Stimulated activated effector memory CD8-positive, alpha-beta T cell treated with anti-CD3 and anti-CD28 coated beads, Interleukin-12 subunit alpha, Interleukin-12 subunit beta, amount 100 ng/mL, for 72 hours (primary cell): ENCODE measurements around the gene CELF3.
A peak's percentile ranks its signal among the peaks of the same experiment; 100 is the strongest.
"Not testable (repeated sequence)": the region's sequence is repeated elsewhere in the genome, so short reads cannot be mapped to it uniquely, and the experiment has no call there.

Source experiments
- ATAC-seq: fragments of 150-1000 bp; cut with Tn5 transposase; 2 replicates; pipeline ENCODE4 v1.10.0; 2021
- DNase-seq, 2 donors: peaks; one replicate each; pipeline ENCODE4 v3.0.0; 2021 to 2022; ENCODE audit warnings: low spot score in 2 of 2
- H3K27ac Mint-ChIP-seq: one replicate; pipeline ENCODE4 v1.8.0; 2022; ENCODE audit warnings: mild to moderate bottlenecking, mixed read lengths
- H3K36me3 Mint-ChIP-seq: one replicate; pipeline ENCODE4 v1.8.0; 2022; ENCODE audit warnings: mild to moderate bottlenecking, mixed read lengths
- H3K4me1 Mint-ChIP-seq: one replicate; pipeline ENCODE4 v1.8.0; 2022; ENCODE audit warnings: mixed read lengths
- H3K4me3 Mint-ChIP-seq: one replicate; pipeline ENCODE4 v1.8.0; 2022; ENCODE audit warnings: mild to moderate bottlenecking, mixed read lengths
- H3K9me3 Mint-ChIP-seq: one replicate; pipeline ENCODE4 v1.8.0; 2022; ENCODE audit warnings: mixed read lengths

CELF3 gene

GRCh38 chr1:151716771-151717631, at the start of gene CELF3:
Gene CELF3 (minus strand): TSS chr1:151716803. CDS start chr1:151716020, 783 bp downstream.
- DNase-seq (no peak), ATAC-seq (no peak)
- H3K36me3 Mint-ChIP-seq = peaks cover 6% of the 10 kb centered on the region
- peaks cover 39% of the 10 kb centered on the region for H3K4me1 Mint-ChIP-seq
- no peak within 1 kb of the TSS for H3K27ac Mint-ChIP-seq
- H3K9me3 Mint-ChIP-seq = no peaks in the 10 kb centered on the region
- H3K4me3 Mint-ChIP-seq = peak within 1 kb of the TSS; percentile 76

- Mint-ChIP-seq H3K9me3 (no peaks in the 10 kb centered on the region), H3K27ac (peak overlapping the region; percentile 98), H3K36me3 (peaks cover 48% of the 10 kb centered on the region), H3K4me3 (peak overlapping the region; percentile 94), H3K4me1 (peaks cover 29% of the 10 kb centered on the region)
- ATAC-seq (no peak), DNase-seq (no peak)
These were observed 47.4 kb upstream of the CELF3 start for GRCh38 chr1:151763990-151764389.

- H3K27ac Mint-ChIP-seq = peak within 1 kb of the TSS; percentile 98
- no peaks in the 10 kb centered on the region for H3K9me3 Mint-ChIP-seq
- ATAC-seq (peak; percentile 99), DNase-seq (peak; percentile 73 to 90)
- H3K36me3 Mint-ChIP-seq = peaks cover 56% of the 10 kb centered on the region
- H3K4me3 Mint-ChIP-seq = peak within 1 kb of the TSS; percentile 94
- peaks cover 29% of the 10 kb centered on the region for H3K4me1 Mint-ChIP-seq
These were observed 46.6 kb upstream of the CELF3 start, which contains the start of gene MRPL9 for GRCh38 chr1:151762941-151763921. Gene MRPL9 (minus strand): TSS chr1:151763496. CDS start chr1:151763479, 17 bp downstream.

- Mint-ChIP-seq H3K4me1 (peaks cover 43% of the 10 kb centered on the region), H3K27ac (peak overlapping the region; percentile 48), H3K9me3 (no peaks in the 10 kb centered on the region), H3K4me3 (no peak overlapping the region), H3K36me3 (peaks cover 70% of the 10 kb centered on the region)
- ATAC-seq (no peak), DNase-seq (no peak)
These were observed 44.2 kb upstream of the CELF3 start for GRCh38 chr1:151760597-151761385.

GRCh38 chr1:151759241-151759640, 42.6 kb upstream of the CELF3 start:
- Mint-ChIP-seq H3K4me3 (no peak overlapping the region), H3K36me3 (peaks cover 70% of the 10 kb centered on the region), H3K4me1 (peaks cover 39% of the 10 kb centered on the region), H3K9me3 (no peaks in the 10 kb centered on the region), H3K27ac (peak overlapping the region; percentile 48)
- no peak for ATAC-seq
- no peak for DNase-seq

- DNase-seq (no peak), ATAC-seq (peak; percentile 94)
- Mint-ChIP-seq H3K27ac (peak overlapping the region; percentile 84), H3K4me3 (no peak overlapping the region), H3K9me3 (no peaks in the 10 kb centered on the region), H3K36me3 (peaks cover 44% of the 10 kb centered on the region), H3K4me1 (peaks cover 14% of the 10 kb centered on the region)
These were observed 39.7 kb upstream of the CELF3 start for GRCh38 chr1:151756291-151756690.

GRCh38 chr1:151741516-151741915, 24.9 kb upstream of the CELF3 start:
- no peak overlapping the region for H3K27ac Mint-ChIP-seq
- H3K36me3 Mint-ChIP-seq = no peaks in the 10 kb centered on the region
- no peaks in the 10 kb centered on the region for H3K9me3 Mint-ChIP-seq
- ATAC-seq (no peak), DNase-seq (no peak)
- no peak overlapping the region for H3K4me3 Mint-ChIP-seq
- peaks cover 9% of the 10 kb centered on the region for H3K4me1 Mint-ChIP-seq

GRCh38 chr1:151739590-151740355, 23.2 kb upstream of the CELF3 start:
- no peaks in the 10 kb centered on the region for H3K9me3 Mint-ChIP-seq
- peaks cover 13% of the 10 kb centered on the region for H3K4me1 Mint-ChIP-seq
- H3K27ac Mint-ChIP-seq = no peak overlapping the region
- ATAC-seq (no peak), DNase-seq (no peak)
- no peaks in the 10 kb centered on the region for H3K36me3 Mint-ChIP-seq
- H3K4me3 Mint-ChIP-seq = no peak overlapping the region

GRCh38 chr1:151737479-151737878, 20.9 kb upstream of the CELF3 start:
- Mint-ChIP-seq H3K4me1 (peaks cover 14% of the 10 kb centered on the region), H3K4me3 (no peak overlapping the region), H3K9me3 (no peaks in the 10 kb centered on the region), H3K36me3 (no peaks in the 10 kb centered on the region), H3K27ac (no peak overlapping the region)
- ATAC-seq (no peak), DNase-seq (no peak)

GRCh38 chr1:151737026-151737425, 20.4 kb upstream of the CELF3 start:
- H3K36me3 Mint-ChIP-seq = no peaks in the 10 kb centered on the region
- H3K4me1 Mint-ChIP-seq = peaks cover 14% of the 10 kb centered on the region
- no peak overlapping the region for H3K4me3 Mint-ChIP-seq
- no peak for DNase-seq
- H3K9me3 Mint-ChIP-seq = no peaks in the 10 kb centered on the region
- no peak overlapping the region for H3K27ac Mint-ChIP-seq
- ATAC-seq = no peak

GRCh38 chr1:151733995-151734394, 17.4 kb upstream of the CELF3 start:
- H3K9me3 Mint-ChIP-seq, ATAC-seq, H3K36me3 Mint-ChIP-seq, DNase-seq, H3K27ac Mint-ChIP-seq, H3K4me1 Mint-ChIP-seq, H3K4me3 Mint-ChIP-seq: not testable (repeated sequence)

- Mint-ChIP-seq H3K4me1 (peaks cover 6% of the 10 kb centered on the region), H3K27ac (no peak overlapping the region), H3K9me3 (no peaks in the 10 kb centered on the region), H3K36me3 (no peaks in the 10 kb centered on the region), H3K4me3 (no peak overlapping the region)
- ATAC-seq (no peak), DNase-seq (no peak)
These were observed 16.5 kb upstream of the CELF3 start for GRCh38 chr1:151733126-151733525.

- Mint-ChIP-seq H3K36me3 (no peaks in the 10 kb centered on the region), H3K4me1 (peaks cover 2% of the 10 kb centered on the region), H3K4me3 (no peak overlapping the region), H3K9me3 (no peaks in the 10 kb centered on the region), H3K27ac (no peak overlapping the region)
- no peak for DNase-seq
- no peak for ATAC-seq
These were observed 13.3 kb upstream of the CELF3 start for GRCh38 chr1:151729966-151730291.
